HL-60 (cell line): Measurements from ENCODE around the gene KIF14.

Source experiments
- GABPA ChIP-seq: IDR thresholded peaks from 2 replicates; pipeline ENCODE4 v1.6.1; 2012; ENCODE audit warnings: low read depth
- POLR2AphosphoS5 ChIP-seq: IDR thresholded peaks from 2 replicates; pipeline ENCODE4 v1.6.1; 2012; ENCODE audit warnings: low read depth
- TF ChIP-seq, protein P1 (sequence below): IDR thresholded peaks from 2 replicates; pipeline ENCODE4 v1.6.1; 2012; ENCODE audit warnings: low read depth; ENCODE audit not compliant: insufficient replicate concordance
- TF ChIP-seq, protein P2 (sequence below): IDR thresholded peaks from one replicate; pipeline ENCODE4 v1.5.1; 2011; ENCODE audit warnings: low read length, control low read depth, inconsistent platforms; ENCODE audit not compliant: insufficient read depth

DNA sequence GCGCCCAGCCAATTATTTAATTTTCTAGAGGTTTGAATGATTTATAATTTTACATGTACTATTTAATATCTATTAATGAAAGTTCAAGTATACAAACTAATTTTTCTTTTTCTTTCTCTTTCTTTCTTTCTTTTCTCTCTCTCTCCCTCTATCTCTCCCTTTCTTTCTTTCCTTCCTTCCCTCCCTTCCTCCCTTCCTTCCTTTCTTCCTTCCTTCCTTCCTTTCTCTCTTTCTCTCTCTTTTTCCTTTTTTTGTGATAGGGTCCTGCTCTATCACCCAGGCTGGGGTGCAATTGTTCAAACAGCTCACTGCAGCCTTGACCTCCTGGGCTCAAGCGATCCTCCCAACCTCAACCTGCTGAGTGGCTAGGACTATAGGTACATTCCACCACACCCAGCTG, 16.1 kb upstream of the KIF14 start:
- TF ChIP-seq, protein P1, sequence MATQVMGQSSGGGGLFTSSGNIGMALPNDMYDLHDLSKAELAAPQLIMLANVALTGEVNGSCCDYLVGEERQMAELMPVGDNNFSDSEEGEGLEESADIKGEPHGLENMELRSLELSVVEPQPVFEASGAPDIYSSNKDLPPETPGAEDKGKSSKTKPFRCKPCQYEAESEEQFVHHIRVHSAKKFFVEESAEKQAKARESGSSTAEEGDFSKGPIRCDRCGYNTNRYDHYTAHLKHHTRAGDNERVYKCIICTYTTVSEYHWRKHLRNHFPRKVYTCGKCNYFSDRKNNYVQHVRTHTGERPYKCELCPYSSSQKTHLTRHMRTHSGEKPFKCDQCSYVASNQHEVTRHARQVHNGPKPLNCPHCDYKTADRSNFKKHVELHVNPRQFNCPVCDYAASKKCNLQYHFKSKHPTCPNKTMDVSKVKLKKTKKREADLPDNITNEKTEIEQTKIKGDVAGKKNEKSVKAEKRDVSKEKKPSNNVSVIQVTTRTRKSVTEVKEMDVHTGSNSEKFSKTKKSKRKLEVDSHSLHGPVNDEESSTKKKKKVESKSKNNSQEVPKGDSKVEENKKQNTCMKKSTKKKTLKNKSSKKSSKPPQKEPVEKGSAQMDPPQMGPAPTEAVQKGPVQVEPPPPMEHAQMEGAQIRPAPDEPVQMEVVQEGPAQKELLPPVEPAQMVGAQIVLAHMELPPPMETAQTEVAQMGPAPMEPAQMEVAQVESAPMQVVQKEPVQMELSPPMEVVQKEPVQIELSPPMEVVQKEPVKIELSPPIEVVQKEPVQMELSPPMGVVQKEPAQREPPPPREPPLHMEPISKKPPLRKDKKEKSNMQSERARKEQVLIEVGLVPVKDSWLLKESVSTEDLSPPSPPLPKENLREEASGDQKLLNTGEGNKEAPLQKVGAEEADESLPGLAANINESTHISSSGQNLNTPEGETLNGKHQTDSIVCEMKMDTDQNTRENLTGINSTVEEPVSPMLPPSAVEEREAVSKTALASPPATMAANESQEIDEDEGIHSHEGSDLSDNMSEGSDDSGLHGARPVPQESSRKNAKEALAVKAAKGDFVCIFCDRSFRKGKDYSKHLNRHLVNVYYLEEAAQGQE = no peak
- TF ChIP-seq, protein P2, sequence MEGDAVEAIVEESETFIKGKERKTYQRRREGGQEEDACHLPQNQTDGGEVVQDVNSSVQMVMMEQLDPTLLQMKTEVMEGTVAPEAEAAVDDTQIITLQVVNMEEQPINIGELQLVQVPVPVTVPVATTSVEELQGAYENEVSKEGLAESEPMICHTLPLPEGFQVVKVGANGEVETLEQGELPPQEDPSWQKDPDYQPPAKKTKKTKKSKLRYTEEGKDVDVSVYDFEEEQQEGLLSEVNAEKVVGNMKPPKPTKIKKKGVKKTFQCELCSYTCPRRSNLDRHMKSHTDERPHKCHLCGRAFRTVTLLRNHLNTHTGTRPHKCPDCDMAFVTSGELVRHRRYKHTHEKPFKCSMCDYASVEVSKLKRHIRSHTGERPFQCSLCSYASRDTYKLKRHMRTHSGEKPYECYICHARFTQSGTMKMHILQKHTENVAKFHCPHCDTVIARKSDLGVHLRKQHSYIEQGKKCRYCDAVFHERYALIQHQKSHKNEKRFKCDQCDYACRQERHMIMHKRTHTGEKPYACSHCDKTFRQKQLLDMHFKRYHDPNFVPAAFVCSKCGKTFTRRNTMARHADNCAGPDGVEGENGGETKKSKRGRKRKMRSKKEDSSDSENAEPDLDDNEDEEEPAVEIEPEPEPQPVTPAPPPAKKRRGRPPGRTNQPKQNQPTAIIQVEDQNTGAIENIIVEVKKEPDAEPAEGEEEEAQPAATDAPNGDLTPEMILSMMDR = no peak
- no peak for TF ChIP-seq POLR2AphosphoS5
- no peak for TF ChIP-seq GABPA
